GM19240 (cell line): ENCODE measurements around the gene TNFRSF1B.

Source experiments
- DNase-seq: peaks from one replicate; pipeline ENCODE4 v3.0.0; 2011; ENCODE audit warnings: low spot score; ENCODE audit not compliant: insufficient read length

TNFRSF1B gene

DNA sequence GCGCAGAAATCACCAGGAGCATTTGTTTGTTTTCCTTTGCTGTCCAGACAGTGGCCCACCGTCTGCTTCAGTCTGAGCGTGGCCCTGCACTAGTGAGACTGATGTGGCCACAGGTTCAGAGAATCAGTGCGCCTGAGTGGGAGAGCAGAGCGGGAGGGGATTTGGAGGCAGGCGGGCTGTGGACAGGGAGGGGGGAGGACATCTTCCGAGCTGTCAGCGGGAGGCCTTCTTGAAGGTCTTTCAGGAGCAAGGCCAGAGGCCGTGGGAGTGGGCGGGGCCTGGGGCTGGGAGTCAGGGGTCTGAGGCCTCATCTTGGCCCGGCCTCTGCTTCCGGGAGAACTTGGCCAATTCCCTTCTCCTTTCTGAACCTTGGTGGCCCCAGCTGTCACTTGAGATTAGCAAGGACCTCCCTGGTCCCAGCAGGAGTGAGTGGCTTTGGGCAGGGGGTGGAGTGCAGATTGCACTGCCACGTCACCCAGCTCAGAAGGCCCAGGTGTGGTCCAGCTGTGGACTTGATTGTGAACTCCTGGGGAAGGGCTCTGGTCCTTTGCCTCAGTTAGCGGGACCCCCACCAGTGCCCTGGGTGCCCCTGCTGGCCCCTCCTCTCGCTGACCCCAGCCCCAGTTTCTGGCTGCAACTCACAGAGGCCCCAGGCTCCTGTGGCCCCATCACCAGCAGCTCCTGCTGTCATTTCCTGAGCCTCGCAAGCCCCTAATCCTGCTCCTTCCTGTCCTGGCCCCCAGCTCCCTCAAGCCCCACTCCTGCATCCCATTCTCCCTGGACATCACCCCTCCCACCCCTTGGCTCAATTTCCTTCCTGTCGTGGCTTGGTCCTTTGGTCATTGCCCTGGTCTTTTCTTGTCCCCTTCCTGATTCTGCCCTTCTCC lies 8.4 kb downstream of the TNFRSF1B start:
- DNase-seq = no peak

DNA sequence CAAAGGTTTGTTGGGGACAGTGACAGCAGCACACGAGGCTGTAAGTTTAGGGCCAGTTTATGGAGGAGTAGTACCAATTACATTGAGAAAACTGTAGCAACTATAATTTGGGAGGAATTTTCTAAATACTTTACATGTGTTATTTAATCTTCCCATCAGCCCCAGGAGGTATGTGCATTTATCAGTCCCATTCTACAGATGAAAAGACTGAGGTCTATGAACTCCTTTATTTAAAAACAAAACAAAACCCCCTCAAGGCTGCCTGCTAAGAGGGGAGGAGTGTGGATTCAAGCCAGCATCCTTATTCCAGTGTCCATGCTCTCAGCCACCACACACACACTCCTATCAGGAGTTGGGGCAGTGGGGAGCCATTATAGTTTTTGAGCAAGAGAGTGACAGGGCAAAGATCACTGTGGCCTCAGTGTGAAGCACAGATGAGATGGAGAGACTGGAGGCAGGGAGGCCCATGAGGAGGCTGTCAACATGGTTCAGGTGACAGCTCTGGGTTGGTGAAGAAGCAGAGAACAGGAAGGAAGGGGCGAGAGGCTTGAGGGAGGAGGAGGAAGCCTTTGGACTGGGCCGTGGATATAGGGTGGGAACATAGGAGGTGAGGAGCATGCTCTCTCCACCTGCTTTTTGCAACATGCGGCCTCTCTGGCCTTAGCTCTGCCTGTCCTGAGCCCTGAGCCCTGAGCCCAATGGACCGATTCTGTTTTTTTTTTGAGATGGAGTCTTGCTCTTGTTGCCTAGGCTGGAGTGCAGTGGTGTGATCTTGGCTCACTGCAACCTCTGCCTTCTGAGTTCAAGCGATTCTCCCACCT lies 9.7 kb downstream of the TNFRSF1B start:
- DNase-seq = no peak

DNA sequence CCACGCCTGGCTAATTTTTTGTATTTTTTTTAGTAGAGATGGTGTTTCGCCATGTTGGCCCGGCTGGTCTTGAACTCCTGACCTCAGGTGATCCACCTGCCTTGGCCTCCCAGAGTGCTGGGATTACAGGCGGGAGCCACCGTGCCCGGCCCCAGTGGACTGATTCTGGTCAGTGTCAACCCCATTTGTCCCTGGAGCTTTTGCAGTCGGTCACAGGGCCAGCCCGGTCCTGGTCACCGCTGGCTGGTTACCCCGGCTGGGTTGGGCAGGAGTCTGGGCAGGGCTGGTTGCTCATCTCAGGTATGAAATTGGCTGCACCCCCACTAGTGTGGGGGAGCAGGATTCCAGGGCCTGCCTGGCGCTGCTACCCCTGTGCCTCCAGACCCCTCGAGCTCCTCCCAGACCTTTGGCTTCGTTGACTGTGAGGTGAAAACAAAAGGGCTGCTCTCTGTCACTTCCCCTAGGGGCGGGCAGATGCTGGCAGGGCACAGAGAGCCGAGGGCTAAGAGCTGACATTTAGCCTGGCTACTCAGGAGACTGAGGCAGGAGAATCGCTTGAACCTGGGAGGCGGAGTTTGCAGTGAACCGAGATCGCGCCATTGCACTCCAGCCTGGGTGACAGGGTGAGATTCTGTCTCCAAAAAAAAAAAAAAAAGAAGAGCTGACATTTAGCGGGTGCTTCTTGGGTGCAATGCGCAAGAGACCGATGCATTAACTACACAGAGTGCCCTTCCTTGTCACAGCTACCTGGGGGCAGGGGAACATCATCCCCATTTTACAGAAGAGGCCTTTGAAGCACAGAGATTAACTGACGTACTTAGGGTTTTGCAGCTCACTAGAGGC lies 10.6 kb downstream of the TNFRSF1B start:
- no peak for DNase-seq

DNA sequence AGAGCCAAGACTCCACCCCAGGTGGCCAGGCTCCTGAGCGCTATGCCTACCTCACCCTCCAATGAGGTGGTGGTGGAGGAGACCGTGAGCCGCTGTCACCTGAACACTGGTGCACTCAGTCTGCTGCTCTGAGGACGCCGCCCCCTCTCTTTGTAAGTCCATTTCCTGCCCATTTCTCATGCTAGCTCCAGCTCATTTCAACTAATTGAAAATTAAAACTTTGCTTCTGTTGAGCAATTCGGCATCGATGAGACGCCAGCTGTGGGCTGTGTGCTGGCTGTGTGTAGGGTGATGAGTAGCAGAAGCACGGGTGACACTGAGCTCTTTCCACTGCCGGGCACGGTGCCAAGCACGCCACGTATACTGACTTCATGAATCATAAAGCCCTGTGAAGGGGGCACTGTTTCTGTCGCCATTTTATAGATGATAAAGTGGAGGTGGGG lies 11.2 kb downstream of the TNFRSF1B start:
- DNase-seq = no peak

DNA sequence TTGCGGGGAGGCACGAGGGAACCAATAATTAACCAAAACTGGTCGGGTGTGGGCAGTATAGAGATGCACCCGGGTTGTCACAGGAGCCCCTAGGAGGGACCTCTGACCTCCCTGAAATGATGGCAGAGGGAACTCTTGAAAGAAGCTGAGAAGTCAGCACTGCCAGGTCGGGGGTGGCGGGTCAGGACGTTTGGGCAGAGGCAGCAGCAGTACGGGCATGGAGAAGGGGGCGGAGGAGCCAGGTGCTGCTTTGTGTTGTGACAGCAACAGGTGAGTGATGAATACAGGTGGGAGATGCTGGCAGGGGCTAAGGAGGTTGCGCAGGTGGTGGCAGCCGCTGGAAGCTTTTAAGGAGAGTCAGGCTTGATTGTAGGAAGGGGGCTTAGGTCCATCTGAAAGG lies 11.7 kb downstream of the TNFRSF1B start:
- no peak for DNase-seq

DNA sequence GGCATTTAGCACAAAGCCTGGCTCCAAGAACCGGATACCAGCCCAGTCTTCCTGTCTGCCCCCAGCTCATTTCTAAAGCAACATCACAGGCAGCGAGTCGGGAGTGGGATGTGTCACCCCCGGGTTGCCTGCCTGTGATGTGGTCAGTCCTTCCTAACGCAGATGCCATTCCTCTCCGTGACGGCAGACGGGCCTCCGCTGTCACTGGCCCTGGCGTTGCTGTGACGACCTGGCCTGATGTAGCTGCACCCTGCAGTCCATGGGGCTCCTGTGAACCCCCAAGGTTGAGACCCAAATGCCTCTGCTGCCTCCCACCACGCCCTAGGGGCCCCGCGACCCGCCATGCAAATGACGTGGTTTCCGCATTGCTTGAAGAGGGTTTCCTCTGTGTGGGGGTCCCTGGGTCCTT lies 12.3 kb downstream of the TNFRSF1B start:
- DNase-seq = no peak

DNA sequence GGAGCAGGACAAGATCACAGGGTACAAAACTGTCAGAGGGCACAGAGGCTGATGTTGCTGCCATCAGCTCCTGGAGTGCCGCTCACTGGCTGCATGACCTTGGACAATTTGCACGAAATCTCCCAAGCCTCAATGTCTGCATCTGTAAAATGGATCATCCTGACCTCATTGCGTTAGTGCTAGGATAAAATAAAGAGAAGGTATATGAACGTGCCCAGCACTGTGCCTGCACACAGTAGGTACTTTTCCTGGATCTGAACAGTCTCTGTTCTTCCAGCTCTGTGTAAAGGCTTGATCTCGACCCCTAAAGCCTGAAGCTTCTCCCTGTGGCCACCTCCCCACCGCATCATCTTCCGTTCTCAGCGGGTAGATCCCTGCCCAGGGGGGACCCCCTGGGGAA lies 12.9 kb downstream of the TNFRSF1B start:
- no peak for DNase-seq

DNA sequence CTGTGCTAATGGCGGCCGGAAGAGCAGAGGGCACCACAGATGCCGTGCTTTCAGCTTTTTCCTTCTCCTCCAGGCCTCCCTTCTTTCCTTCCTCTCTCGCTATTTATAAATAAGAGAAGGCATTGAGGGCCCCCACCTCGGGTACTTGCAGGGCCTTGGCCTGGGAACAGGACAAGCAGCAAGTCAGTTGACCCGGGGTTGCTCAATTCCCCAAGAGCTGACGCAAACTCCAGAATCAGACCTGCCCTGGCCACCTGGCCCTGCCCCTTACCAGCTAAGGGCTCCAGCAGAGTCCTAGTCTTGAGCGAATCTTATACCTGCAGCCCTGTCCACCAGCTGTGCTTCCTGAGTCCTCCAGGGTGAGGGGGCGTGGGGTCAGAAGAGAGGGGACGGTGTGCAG lies 13.5 kb downstream of the TNFRSF1B start:
- DNase-seq = no peak

DNA sequence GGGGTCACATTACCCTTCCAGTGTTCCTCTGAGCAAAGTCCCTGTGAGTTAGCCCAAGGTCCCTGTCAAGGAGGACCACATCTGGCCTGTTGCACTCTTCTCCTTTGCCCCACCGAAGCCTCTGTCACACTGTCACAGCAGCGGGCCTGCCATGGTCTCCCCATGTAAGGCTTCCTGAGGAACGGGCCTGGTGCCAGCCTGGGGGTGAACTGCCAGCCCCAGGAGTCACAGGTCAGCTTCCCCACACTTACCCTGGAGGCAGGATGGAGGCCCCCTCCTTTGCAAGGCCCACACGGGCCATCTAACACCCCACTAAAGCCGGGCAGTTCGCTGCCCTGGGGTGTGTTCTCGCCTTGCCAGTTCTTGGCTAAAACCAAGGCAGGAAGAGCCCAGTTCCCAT lies 14.1 kb downstream of the TNFRSF1B start:
- no peak for DNase-seq

DNA sequence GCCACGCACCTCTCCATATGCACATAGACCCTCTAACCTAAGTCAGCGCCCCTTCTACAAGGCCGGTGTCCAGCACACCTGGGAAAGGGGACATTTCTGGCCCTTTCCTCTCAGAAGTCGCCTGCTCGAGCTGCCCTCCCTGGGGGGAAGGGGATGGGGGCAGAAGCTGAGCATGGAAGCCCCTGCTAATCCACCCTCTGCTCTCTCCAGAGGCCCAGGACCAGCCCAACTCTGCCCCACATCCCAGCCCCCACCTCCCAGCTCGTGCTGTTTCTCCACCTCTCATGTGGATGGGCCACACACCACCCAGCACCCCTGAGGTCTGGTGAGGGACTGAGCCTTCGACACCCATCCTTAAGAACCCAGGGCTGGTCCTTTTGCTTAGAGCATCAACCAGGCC lies 14.8 kb downstream of the TNFRSF1B start:
- DNase-seq = no peak

DNA sequence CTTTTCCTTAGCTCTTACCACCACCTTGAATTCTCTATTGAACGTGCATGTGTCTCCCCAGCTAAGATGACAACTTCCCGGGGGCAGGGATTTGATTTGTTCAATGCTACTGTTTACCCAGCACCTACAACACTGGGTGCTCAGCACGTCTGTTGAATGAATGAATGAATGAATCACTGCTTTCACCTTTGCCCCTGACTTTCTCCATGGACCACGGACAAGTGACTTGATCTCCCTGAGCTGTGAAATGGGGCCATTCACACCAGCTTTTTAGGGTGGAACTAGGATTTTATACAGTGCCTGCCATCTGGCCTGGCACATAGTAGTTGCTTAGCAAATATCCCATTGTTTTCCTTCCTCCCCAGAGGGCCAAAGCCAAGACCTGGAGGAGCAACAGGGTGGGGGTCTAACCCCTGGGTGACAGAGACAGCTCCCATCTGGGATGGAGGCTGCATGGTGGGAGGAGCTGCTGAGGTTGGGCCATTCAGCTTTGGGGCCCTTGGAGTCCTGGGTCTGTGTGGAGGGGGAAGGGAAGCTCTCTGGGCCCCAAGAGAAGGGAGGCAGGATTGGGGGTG lies 15.7 kb downstream of the TNFRSF1B start:
- DNase-seq = no peak

DNA sequence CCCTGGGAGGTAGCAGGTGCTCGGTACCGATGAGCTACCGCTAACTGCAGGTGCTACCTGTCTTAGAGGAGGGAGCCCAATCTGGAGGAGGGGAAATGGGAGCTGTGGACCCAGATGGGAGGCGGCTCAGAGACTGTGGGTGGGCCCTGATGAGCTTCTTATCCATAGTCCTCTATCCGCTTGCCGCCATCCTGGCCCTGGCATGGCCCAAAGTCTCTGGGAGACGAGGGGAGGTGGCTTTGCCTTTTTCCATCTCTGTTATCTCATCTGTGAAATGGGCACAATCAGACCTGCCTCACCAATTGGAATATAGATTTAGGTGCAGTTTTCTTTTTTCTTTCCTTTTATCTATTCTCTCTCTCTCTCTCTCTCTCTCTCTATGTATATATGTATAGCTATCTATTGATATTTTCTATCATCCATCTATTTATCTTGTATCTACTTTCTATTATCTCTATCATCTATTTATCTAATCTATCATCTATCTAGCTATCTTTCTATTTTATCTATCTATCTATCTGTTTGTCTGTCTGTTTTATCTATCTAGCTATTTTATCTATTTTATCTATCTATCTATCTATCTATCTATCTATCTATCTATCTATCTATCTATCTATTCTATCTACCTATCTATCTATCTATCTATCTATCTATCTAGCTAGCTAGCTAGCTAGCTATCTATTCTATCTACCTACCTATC lies 16.5 kb downstream of the TNFRSF1B start:
- no peak for DNase-seq

DNA sequence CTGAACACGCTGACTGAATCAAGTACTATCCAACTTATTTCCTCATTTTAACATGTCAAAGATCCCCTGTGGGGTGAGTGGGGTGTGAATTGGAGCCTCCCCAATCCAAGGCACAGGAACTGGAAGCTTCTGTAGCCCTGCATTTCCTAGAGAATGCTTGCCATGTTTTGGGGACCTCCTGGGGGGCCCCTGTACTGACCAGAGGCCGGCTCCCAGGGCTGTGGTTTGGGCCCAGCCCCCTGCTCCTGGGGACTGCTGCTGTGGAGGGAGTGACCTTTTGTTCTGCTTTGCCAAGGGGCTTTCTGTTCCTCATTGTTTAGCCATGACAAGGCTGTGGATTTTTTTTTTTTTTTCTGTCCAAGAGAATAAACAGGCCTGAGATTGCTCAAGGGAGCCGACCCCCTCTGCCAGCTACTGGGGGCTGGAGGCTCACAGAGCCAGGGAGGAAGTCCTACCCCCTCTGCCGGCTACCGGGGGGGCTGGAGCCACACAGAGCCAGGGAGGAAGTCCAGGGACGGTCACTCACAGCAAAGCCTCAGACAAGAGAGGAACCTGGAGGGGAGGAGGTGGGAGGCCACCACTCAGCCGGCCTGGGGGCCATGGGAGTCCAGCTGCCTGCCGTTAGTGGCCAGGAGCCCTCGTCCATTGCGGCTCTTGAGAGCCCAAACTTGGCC lies 17.4 kb downstream of the TNFRSF1B start:
- DNase-seq = no peak

DNA sequence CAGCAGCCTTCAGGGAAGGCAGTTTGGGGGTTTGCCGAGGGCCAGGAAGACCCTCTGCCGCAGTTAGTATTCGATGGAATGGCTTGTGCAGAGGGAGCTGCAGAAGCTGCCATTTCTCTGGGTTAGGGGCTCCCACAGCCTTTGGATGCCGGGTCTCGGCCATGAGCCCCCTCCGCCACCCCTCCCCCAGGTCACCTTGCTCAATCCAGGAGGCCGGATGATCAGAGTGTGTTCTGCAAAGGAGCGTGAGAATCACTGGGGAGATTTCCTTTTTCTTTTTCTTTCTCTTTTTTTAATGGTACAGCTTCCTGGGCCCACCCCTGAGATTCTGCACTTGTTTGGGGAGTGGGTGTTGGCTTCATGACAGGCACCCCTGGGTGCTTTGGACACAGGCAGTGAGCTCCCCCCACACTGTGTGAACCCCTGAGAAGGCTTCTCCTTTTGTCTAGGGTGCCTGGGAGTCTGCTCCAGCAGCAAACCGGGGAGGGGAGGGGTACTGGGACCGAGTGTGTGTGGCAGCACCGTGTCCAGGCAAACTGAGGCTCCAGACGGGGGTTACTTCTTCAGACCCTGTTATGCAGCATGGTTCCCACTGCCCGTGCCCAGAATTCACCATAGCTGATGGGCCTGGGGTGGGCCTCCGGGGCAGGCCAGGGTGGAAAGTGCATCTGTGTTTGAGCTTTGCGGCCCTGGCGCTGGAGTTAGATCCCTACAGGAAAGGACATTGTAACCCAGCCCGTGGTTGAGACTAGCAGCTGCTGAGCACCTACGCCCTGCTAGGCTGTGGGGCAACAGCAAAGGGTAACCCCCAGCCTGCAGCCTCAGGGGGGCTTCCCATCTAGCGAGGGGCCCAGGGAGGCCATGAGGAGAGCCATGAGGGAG lies 18.5 kb downstream of the TNFRSF1B start:
- no peak for DNase-seq

DNA sequence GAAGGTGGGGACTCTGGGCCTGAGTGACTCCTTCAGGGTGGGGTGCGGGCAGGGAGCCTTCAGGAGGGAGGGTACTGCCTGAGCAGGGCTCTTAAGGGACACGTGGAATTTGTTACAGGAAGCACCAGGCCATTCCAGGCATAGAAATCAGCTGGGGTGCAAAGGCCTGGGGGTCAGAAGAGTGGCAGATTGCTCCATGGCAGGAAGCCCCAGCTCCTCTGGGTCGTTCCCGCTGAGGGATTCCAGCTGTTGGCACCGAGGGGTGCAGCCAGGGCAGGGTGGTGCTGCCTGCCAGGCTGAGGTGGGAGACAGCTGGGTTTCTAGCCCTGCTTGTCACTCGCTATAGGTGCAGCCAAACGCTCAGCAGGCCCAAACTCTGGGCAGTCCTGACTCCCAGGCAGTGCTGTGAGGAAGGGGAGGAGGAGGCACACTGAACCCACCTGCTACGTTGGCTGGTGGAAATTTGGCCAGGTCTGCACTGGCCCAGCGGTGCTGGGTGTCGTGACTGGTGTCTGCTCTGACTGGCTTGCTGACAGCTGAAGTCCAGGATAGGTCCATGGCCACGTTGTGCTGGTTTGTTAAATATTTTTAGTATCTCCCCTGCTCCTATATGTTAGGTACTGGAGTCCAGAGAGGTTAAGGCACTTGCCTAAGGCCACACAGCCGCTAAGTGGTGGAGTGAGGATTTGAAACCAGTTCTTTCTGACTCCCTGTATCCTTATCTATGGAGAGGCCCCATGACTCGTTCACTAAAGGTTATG lies 19.3 kb downstream of the TNFRSF1B start:
- DNase-seq = no peak

DNA sequence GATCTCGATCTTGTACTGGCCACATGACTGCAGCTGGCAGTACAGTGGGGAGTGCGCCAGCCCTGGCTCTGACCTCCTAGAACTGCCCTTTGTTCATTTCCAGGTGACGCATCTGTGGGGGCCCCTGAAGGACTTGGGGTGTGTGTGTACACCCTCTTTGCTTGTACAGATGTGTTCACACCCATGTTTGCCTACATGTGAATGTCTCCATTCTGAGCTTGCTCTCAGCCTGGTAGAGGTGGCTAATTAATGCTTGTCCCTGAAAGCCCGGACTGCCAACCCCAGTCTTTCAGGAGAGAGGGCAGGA lies 19.8 kb downstream of the TNFRSF1B start:
- DNase-seq = no peak

DNA sequence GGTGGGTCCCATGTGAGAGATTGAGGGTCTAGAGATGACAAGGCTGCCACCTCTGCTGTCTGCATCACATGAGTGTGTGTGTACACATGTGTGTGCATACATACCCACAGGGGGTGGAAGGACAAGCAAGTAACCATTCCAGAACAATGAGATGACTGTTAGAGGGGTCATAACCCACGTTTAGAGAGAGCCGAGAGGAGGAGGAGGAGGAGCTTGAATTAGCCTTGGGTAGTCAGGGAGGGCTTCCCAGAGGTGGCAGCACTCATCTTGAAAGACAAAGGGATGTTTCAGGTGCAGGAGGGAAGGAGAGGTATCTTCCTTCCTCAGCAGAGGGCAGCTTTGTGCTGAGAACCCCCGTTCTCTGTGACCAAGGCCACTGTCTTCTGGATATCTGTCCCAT lies 21.3 kb downstream of the TNFRSF1B start:
- no peak for DNase-seq

DNA sequence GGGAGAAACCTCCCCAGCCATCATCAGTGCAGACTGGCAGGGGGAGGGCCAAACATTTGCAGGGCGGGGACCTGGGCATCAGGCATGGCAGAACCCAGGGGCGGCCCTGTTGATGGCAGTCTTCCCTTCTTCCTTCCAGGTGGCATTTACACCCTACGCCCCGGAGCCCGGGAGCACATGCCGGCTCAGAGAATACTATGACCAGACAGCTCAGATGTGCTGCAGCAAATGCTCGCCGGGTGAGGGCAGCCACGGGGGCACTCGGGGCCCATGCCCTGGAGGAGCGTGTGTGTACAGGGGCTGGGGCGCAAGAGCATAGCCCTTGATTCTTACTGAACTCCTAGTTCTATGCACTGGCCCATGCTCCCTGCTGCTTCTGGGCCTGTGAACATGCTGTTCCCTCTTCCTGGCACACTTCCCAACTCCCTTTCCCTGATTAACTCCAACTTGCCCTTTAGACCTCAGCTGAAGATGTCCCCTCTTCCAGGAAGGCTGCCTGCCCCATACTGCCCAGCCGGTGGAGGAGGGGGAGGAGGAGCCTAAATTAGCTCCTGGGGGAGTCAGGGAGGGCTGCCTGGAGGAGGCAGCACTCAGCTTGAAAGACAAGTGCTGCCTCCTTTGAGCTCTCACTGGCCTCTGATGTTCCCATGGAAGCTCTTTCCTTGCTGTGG lies 22.0 kb downstream of the TNFRSF1B start:
- DNase-seq = no peak
